HG03159 (cell line): ENCODE measurements around the gene KLHL10.
"Not testable (repeated sequence)": the region's sequence is repeated elsewhere in the genome, so short reads cannot be mapped to it uniquely, and the experiment has no call there.

ENCODE experiments used
- ATAC-seq: cut with Tn5 transposase; IDR thresholded peaks from one replicate; pipeline ENCODE4 v1.9.1; 2021; ENCODE audit warnings: mild to moderate bottlenecking, moderate library complexity; ENCODE audit not compliant: unreplicated experiment

KLHL10 gene

GRCh38 chr17:41813152-41813680, 24.4 kb upstream of the KLHL10 start:
- no peak for ATAC-seq

DNA sequence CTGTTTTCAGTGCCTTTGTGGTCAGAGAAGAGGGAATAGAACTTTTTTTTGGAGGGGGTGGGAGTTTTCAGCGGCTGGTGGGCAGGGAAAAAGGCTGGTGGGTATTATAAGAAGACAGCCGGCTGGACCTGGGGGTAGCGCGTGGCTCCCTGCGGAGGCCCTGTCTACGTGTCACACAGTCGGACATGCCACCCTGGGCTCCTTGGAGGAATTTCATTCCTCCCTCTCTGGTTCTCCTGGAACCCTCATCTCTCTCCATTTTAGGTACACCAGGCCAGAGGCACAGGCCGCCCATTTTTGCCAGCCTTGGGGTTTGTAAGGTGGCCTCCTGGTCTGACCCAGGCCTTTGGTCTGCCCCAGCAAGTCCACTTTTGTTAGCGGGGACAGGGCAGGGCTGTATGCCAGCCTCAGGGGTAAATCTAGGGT, 23.9 kb upstream of the KLHL10 start:
- no peak for ATAC-seq

DNA sequence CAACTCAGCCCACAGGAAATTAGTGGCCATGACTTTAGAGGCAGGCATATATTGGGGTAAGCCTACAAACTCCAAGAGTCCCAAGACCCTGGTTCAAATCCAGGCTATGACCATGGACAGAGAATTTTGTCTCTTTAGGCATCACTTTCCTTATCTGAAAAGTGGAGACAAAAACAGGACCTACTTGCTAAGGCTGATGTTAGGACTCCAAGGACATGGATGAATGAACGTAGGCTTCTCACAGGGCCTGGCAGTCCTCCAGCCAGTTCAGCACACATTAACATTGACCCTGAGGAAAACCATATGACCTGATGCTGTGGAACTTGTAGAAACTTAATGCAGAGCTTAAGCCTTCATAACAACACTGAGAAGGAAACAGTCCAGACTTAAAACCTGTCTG, 23.4 kb upstream of the KLHL10 start:
- ATAC-seq: no peak

DNA sequence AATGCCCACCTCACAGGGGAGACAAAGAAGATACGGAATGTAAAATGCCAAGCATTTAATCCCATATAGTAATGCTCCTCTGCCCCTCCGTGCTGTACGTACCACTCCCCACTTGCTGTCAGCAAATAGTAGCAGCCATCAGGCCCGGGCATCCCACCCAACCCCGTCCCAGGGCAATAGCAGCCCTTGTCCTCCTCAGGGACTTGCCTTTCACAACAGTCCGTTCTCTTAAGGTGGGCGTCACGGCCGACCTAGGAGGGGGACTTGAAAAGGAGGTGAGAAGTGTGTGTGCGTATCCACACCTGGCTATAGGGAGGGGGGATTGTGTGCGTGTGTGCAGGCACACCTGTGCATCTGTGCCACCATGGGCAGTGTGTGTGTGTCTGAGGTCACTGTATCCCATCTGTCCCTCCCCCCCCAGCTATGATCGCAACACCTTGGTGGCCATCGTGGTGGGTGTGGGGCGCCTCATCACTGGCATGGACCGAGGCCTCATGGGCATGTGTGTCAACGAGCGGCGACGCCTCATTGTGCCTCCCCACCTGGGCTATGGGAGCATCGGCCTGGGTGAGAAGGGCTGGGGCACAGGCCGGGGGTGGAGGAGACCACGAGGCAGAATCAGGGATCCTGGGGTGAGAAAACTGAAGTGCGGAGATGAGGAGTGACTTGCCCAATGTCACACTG, 20.8 kb upstream of the KLHL10 start:
- no peak for ATAC-seq

DNA sequence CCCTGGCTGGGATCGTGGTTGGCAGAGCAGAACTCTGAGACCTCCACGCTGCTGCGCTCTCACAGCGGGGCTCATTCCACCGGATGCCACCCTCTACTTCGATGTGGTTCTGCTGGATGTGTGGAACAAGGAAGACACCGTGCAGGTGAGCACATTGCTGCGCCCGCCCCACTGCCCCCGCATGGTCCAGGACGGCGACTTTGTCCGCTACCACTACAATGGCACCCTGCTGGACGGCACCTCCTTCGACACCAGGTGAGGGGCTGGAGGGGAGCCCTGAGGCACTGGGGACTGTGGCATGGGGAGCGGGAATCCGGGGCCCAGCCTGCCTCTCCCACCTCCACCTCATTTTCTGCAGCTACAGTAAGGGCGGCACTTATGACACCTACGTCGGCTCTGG, 19.6 kb upstream of the KLHL10 start:
- no peak for ATAC-seq

- no peak for ATAC-seq
Observed at GRCh38 chr17:41821776-41822175, 15.8 kb upstream of the KLHL10 start.

DNA sequence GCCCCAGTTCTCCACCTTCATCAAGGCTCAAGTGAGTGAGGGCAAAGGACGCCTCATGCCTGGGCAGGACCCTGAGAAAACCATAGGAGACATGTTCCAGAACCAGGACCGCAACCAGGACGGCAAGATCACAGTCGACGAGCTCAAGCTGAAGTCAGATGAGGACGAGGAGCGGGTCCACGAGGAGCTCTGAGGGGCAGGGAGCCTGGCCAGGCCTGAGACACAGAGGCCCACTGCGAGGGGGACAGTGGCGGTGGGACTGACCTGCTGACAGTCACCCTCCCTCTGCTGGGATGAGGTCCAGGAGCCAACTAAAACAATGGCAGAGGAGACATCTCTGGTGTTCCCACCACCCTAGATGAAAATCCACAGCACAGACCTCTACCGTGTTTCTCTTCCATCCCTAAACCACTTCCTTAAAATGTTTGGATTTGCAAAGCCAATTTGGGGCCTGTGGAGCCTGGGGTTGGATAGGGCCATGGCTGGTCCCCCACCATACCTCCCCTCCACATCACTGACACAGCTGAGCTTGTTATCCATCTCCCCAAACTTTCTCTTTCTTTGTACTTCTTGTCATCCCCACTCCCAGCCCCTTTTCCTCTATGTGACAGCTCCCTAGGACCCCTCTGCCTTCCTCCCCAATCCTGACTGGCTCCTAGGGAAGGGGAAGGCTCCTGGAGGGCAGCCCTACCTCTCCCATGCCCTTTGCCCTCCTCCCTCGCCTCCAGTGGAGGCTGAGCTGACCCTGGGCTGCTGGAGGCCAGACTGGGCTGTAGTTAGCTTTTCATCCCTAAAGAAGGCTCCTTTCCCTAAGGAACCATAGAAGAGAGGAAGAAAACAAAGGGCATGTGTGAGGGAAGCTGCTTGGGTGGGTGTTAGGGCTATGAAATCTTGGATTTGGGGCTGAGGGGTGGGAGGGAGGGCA, 15.1 kb upstream of the KLHL10 start:
- ATAC-seq: no peak

DNA sequence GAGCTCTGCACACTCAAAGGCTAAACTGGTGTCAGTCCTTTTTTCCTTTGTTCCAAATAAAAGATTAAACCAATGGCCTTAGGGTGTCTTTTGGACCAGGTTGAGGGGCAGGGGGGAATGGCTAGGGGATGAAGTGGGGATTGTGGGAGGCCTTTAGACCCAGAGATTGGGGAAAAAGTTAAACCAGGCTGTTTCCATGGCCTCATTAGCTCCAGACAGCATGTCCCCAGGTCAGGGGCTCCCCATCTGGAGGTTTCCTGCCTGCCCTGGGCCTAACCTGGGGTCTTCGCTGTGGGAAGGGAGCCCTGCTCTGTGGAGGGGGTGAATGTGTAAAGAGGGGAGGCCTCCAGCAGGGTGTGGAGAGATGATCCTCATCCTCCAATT, 14.5 kb upstream of the KLHL10 start:
- no peak for ATAC-seq

DNA sequence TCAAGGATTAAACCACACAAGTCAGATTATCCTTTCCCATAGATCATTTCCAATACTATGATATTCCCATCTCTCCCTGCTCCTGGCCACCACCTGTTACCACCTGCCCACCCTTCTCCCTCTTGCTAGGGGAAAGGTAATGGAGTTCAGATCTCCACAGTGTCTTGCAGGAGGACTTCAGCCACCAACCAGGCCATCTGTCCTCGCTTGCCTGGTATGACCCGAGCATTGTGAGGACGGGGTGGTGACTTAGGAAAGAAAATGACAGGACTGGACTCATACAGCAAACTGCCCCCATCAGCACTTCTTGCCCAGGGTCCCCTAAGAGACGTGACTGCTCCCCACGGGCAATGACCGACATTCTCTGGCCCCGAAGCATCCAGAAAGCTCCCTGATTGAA, 14.0 kb upstream of the KLHL10 start:
- ATAC-seq: no peak

DNA sequence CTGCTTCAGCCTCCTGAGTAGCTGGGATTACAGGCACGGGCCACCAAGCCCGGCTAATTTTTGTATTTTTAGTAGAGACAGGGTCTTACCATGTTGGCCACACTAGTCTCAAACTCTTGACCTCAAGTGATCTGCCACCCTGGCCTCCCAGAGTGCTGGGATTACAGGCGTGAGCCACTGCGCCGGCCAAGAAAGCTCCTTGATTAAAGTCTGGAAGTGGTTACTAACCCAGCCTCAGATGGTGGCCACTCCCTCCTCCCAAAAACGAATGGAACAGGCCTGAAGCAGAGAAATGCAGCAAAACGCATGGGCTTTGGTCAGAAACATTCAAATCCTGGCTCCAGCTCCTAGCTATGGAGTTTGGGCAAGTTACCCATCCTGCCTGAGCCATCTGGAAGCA, 13.5 kb upstream of the KLHL10 start:
- ATAC-seq: no peak

- ATAC-seq: no peak
Observed at GRCh38 chr17:41825175-41825845, 12.3 kb upstream of the KLHL10 start.

- ATAC-seq: not testable (repeated sequence)
Observed at GRCh38 chr17:41829961-41830360, 7.7 kb upstream of the KLHL10 start.

DNA sequence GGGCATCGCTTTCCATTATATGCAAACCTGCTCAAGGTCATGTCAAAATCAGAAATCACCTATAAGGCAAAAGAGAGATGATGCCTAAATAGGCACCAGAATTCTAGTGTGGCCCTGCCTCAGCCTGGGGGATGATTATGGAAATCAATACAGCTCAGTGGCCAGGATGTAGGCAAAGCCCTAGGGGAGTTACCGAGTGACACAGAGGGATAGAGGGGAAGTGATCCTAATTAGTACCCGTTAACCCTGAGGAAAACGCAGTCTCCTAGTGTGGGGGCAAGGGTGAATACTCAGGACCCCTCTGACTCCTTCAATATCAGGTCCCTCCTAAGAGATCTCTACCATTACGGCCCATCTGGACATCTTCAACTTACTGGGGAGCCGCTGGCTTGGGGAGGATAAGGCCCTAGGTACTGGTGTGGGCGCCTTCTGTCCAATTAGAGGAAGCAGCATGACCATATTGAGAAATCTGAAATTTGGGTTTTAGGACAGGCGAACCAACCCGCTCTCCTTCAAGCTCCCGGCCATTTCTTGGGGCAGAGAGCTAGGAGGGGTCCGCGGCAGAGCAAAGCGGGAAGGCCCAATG, 2.3 kb upstream of the KLHL10 start:
- ATAC-seq: no peak

DNA sequence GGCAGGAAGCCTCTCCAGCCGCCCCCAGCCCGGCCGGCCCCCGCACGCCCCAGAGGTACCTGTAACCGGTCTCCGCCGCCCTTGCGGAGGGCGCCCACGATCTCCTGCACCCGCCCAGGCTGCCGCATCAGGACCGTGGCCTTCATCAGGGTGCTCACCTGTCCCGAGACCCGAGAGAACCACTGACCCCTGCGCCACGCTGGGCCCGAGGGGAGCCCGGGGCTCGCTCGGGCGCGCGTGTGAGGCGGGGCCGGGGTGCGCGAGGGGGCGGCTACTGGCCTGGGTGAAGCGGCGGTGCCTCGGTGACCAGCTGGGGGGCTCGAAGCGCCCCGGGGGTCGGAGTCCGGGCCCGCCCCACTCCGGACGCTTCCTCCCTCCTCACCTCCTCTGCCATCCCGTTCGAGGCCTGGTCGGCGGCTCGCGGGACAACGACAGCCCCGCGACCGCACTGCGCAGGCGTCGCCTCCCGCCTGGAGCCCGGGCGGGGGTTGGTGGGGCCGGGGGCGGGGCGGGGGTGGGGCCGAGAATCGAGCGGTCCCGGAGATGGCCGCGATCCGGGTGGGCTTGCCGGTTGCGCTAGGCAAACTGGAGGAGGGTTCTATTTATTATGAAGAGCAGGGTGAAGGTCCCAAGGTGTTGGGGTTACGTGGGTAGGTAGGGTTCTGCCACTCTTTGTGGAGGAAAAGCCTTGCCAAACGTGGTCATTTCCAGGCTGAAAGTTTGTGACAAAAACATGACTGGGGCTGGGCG, 1.6 kb upstream of the KLHL10 start, which contains the start of gene NT5C3B:
NT5C3B (minus strand) TSS at position 433 of the 750 bp plus-strand sequence; CDS start at position 394, 39 bp downstream.
- ATAC-seq: no peak

GRCh38 chr17:41836550-41837196, 952 bp upstream of the KLHL10 start:
- no peak for ATAC-seq

DNA sequence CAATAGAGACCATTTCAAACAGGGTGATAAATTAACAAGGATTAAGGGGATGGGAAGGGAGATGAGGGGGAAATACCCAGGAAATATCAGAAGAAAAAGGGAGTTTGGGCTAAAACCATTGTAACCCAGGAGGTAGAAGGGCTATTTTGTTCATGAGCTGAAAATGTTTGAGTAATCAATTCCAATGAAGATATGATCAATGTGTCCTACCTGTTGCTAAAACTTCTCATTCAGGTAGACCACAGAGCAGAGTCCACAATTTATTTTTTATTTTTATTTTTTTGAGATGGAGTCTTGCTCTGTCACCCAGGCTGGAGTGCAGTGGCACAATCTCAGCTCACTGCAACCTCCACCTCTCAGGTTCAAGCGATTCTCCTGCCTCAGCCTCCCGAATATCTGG, 1.8 kb downstream of the KLHL10 start:
- not testable (repeated sequence) for ATAC-seq

DNA sequence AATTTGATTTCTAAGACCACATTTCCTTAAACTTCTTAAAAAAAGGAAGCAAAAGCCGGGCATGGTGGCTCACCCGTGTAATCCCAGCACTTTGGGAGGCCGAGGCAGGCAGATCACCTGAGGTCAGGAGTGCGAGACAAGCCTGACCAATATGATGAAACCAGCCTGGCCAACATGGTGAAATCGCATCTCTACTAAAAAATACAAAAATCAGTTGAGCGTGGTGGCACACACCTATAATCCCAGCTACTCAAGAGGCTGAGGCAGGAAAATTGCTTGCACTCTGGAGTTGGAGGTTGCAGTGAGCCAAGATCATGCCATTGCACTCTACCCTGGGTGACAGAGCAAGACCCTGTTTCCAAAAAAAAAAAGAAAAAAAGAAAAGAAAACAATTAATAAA, 3.2 kb downstream of the KLHL10 start:
- ATAC-seq: not testable (repeated sequence)

- no peak for ATAC-seq
Observed at GRCh38 chr17:41844971-41845370, 7.3 kb downstream of the KLHL10 start.

- no peak for ATAC-seq
Observed at GRCh38 chr17:41848788-41849187, 11.2 kb downstream of the KLHL10 start.
